Stimulated activated CD8-positive, alpha-beta memory T cell treated with anti-CD3 and anti-CD28 coated beads, Interleukin-7, amount 100 ng/mL, for 1 hour (primary cell): ENCODE data around the gene MUS81.
A peak's percentile ranks its signal among the peaks of the same experiment; 100 is the strongest.
"Not testable (repeated sequence)": the region's sequence is repeated elsewhere in the genome, so short reads cannot be mapped to it uniquely, and the experiment has no call there.

ENCODE experiments used
- DNase-seq, 2 donors: peaks; one replicate each; pipeline ENCODE4 v3.0.0-alpha.2; 2020; ENCODE audit warnings: low read depth in 2 of 2

Gene MUS81, protein sequence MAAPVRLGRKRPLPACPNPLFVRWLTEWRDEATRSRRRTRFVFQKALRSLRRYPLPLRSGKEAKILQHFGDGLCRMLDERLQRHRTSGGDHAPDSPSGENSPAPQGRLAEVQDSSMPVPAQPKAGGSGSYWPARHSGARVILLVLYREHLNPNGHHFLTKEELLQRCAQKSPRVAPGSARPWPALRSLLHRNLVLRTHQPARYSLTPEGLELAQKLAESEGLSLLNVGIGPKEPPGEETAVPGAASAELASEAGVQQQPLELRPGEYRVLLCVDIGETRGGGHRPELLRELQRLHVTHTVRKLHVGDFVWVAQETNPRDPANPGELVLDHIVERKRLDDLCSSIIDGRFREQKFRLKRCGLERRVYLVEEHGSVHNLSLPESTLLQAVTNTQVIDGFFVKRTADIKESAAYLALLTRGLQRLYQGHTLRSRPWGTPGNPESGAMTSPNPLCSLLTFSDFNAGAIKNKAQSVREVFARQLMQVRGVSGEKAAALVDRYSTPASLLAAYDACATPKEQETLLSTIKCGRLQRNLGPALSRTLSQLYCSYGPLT

DNA sequence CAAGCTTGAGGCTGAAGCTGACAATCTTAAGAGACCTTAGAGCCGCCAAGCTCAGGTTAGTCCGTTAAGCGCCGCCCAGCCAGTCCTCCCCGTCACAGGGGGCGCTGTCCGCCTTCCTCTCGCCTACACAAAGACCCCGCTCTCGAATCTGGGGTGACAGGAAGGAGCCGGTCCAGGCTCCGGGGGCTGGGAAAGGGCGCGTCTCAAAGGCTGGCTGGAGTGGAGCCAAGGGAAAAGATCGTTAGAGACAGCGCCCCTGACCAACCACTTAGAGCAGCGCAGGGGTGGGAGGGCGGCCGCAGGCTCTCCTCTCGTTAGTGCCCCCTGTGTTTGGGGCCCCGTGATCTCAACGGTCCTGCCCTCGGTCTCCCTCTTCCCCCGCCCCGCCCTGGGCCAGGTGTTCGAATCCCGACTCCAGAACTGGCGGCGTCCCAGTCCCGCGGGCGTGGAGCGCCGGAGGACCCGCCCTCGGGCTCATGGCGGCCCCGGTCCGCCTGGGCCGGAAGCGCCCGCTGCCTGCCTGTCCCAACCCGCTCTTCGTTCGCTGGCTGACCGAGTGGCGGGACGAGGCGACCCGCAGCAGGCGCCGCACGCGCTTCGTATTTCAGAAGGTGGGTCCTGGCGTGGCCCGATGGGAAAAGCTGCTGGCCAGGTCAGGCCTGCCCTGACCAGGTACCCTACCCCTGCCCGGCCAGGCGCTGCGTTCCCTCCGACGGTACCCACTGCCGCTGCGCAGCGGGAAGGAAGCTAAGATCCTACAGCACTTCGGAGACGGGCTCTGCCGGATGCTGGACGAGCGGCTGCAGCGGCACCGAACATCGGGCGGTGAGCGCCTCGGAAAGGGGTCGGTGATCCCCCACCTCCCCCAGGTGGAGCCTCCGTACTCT lies at the start of gene MUS81:
Gene MUS81 (plus strand): TSS at position 156 of the 887 bp plus-strand sequence. CDS start 321 bp downstream, at position 477.
- peak; percentile 95 to 96 for DNase-seq

DNA sequence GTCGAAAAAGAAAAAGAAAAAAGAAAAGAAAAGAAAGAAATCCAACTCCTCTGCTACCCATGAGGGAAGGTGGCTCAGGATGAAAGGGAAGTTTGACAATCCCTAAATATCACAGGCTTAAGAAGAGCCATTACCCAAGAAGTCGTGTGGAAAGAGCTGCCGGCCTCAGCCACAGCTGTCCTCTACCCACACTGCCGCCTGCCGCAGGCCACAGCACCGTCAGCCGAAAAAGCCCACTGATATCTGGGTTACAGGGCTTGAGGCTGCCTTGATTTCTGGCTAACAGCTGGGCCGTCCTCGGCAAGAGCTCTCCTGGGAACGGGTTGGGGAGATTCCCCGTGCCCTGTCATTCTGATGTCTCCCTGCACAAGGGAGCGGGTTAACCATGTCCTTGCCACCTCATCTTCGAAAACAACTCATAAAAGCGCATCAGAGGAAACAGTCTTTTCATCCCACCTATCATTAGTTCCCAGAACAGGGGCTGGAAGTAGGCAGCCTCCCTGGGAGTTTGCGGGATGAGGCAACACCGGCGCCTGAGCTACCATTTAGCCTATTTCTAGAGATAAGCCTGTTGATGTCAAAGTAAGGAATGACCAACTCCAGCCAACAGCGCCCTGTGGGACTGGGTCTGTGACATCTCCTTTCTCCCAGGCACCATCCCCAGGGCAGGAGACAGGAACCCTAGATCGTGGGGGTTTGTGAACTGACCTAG lies 48.3 kb upstream of the MUS81 start:
- DNase-seq = no peak

DNA sequence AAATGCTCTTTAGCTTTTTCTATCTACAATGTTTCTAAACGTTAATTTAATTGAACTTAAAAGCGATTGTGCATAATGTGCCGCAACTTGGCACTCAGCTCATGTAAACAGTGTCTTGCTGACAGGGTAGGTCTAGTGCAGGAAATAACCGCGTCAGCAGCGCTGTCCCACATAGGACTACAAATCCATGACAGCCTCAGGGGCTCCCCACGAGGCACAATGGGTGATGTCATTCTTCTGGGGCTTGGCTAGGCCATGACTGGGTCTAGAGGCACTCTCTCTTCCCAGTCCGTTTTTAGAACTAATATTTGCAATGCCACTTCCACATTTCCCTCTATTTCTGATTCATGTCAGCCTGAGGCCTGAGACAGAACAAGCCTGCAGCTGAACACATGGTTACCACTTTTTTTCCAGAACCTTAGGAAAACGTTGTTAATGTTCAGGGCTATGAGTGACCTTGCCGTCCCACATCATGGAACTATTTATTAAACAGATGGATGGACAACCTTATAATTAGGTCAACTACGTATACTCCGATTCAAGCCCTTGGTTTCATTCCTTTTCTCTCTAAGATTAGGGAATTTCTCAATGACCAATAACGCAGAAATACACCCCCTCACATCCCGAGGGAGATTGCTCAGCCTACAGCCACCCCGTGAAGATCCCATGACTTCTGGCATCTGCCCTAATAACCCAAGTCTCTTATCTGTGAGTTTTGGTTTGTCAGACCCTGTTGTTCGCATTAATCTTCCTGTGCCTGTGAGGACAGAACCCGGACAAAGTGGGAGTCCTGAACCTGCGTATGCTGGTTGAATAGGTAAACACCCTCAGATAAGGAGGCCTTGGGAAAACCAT lies 45.9 kb upstream of the MUS81 start:
- no peak for DNase-seq

DNA sequence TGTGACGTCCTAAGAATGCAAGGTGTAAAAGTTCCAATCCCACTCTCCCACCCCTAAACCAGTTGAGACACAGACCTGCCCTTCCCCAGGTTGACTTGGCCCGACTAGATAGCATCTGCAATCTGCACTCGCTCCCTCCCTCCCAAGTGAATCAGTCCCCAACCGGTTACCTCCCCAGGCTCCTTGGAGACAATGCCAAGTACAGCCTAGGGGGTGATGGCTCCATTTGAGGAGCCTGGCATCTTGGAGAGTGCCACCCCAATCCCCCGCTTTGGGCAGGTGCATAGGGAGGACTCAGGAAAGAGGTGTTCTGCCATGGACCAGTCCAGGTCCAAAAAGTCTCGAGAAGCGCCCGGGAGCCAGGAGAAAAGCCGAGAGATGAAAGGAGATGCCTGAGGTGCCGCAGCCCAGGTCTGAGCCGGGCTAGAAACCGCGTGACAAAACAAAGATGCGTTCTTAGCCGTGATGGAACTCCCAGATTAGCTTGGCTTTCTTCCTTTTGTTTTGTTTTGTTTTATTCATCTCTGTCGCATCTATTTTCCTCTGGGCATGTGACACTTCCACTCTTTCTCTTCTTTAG lies 45.2 kb upstream of the MUS81 start:
- no peak for DNase-seq

DNA sequence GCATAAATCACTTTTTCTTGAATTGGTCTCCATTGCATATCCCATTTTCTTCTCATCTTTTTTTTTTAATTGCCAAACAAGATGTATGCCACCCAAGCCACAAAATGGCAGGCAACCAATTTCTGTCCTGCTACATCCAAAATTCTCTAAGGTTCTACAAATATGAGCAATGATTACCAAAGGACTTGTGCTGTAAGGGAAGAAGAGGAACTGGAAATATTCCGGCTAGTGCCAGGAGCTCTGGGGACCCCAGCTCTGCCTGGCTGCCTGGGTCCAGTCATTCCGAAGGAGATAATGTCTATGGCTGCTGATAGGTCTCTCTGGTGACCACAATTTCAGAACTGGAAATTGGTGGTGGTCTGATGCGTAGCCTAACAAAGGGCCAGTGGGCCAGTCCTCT lies 43.5 kb upstream of the MUS81 start:
- no peak for DNase-seq

DNA sequence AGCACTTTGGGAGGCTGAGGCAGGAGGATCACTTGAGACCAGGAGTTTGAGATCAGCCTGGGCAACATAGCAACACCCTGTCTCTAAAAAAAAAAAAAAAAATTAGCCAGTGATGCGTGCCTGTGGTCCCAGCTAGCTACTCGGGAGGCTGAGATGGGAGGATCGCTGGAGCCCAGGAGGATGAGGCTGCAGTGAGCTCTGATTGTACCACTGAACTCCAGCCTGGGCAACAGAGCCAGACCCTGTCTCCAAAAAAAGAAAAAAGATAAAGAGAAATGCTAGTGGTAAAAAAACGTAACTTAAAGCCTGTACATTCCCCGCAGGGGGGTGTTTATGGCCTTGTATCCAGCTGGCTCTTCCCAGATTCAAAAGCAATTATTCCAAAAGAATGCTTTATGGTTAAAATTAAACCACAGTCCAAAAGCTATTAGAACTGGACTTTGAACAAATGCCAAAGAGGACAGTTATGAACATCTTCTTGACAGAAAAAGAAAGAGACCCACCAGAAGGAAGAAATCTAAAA lies 42.9 kb upstream of the MUS81 start:
- DNase-seq = no peak

DNA sequence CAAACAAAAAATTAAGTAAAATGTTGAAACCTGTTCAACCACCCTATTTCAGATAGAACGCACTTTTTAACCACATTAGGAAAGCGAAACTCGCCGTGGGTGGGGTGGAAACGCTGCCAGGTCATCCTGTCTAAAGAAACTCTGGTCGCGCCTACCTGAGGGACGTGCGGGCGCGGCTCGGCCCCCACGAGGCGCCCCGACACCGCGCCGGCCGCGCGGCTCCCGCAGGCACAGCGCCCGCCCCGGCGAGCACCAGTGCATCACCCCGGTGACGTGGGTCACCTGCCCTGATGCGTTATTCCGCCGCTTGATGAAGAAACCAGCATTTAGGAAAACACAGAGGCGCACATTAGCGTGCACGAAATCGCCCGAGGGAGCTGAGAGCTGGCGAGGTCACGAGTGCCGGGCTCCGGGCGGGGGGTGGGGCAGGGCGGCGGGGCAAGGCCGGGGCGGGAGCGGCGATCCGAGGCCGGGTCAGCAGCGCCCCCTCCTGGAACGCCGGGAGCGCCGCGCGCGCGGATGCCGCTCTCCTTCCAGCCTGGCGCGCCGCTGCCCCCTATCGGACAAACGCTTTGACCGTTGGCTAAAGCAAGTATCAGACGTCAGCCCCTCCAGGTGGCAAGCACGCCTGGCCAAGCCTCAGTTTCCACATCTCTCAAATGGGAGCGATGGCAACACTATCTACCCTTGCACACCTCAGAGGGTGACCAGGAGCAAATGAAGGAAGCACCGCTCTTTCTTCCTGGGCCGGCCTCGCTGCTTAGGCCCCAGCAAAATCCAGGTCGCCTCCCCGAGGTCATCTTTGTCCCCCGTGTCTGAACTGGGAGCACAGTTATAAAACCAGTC lies 42.2 kb upstream of the MUS81 start:
- DNase-seq = peak; percentile 87 to 95

DNA sequence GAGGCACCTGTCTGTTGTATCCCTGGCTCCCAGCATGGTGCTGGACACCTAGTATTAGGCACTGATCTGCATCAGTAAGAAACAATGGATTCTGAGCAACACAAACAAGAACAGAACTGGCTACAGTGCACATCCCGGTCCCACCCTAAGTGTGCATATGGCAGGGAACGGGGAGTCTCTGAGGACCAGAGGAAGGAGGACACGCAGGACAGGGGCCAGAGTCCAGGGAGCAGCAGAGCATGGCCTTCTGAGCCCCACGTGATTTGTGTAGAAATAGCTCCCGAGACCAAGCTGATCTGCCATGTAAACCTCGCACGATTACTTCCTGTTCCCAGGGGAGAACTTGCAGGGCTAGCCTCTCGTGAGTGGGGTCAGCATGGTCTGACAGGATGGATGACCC lies 39.1 kb upstream of the MUS81 start:
- no peak for DNase-seq

DNA sequence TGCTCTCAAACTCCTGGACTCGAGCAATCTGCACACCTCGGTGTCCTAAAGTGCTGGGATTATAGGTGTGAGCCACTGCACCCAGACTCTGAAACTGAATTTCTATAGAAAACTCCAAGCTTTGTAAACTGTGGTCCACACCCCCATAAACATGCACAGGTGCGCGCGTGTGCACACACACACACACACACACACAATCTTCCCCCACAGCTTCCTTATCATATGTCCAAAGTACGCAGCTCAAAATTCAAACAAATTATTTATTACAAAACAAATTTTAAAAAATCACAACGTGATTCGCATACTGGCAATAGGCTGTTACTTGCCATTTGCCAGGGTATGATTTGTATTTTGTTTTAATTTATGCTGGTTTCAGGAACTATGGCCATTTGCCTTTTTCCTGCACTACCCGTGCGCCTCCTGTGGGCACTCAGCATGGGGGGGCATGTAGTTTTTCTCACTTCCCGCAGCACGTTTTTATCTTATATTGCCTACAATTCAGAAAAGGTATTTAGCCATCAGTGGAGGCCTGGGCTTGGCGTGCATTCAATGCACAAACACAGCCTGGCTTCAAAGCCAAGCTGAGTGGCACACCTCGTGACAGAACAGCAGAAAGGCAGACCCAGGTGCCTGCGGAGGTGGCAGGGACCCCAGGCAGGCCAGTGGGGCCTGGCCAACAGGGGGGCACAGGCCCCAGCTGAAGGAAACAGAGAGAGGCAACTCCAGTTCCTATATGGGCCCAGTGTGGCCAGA lies 37.3 kb upstream of the MUS81 start:
- DNase-seq = no peak

DNA sequence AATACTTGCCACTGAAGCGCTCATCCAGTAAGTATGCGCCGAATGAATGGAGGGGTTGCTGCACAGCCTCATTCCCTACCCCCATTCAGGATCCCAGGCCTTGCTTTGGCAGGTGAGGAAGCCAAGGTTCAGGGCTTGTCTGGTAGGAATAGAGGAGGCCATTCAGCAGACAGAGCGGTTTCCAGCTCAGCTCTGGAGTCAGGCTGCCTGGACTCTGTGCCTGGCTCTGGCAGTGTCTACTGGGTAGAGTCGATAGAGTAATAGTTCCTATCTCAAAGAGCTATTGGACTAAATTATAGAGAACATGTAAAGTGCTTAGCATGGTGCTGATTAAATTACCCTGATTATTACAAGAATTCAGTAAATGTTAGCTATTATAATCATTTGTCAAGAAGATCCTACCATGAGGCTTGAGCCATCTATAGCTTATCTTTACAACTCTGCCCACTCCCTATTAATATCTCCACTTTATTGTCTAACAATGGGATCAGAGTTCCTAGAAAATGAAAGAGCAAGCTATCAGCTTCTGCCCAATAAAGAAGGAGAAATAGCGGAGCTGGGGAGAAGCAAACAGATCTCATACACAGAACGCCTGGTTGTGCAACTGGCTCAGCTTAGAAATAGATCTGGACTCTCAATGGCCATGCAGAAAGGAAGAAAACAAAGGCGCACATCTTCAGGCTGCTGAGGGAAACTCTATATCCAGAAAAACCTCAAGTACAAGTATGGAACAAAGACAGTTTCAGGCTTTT lies 33.1 kb upstream of the MUS81 start:
- DNase-seq = no peak

DNA sequence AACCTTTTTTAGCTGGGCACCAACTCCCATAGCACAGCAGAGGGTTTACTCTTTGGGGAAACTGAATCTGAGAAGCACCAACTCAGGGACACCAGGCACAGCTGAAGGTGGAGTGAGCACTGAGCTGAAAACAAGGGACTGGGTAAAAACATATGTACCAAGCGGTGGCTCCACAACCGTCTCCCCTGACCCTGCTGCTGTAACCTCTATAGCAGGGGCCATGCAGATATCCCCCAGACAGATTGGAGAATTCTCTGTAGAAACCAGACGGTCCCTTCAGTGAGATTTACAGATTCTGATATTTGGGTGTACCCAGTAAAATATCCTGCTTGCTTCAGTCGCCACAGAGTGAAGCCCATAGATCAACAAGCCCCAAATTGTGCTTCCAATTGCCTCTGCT lies 30.8 kb upstream of the MUS81 start:
- DNase-seq = no peak

DNA sequence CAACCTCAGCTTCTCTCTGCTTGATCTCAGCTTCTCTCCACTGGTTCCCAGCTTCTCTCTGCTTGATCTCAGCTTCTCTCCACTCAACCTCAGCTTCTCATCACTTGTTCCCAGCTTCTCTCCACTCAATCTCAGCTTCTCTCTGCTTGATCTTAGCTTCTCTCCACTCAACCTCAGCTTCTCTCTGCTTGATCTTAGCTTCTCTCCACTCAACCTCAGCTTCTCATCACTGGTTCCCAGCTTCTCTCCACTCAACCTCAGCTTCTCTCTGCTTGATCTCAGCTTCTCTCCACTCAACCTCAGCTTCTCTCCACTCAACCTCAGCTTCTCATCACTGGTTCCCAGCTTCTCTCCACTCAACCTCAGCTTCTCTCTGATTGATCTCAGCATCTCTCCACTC lies 28.0 kb upstream of the MUS81 start:
- not testable (repeated sequence) for DNase-seq

DNA sequence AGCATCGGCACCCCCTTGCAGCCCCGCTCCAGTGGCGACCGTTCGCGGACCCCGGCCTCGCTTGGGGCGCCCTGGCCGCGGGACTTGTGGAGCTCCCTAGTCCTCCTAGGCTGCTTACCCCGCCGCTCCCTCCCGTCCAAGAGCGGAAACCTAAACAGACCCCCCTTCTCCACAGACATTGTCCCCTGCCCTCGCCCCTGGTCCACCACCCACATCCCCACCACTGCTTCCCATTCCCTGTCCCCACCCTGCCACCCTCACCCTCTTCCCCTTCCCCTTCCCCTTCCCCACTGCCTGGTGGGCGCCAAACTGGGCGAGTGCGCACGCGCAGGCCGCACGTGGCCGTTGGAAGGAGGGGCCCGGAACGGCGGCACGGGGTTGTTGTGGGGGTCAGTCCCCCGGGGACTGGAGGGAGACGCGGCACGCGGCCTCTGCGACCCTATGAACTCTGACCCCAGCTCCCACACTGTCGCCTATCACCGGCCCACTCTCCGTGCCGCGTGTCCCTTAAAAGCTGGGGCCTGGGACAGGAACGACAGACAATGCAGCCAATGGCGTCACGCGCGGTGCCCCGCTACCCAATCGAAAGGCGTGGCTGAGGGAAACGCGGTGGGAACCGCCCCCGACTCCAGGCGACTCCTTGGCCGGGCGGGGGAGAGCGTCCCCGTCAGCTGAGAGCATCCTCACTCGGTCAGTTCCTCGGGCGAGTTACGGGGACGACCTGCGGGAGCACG lies 26.8 kb upstream of the MUS81 start, which contains the start of gene SNX32:
Gene SNX32 (plus strand): TSS at position 667 of the 734 bp plus-strand sequence. CDS start 103 bp downstream, outside the sequence.
- peak; percentile 88 to 89 for DNase-seq

DNA sequence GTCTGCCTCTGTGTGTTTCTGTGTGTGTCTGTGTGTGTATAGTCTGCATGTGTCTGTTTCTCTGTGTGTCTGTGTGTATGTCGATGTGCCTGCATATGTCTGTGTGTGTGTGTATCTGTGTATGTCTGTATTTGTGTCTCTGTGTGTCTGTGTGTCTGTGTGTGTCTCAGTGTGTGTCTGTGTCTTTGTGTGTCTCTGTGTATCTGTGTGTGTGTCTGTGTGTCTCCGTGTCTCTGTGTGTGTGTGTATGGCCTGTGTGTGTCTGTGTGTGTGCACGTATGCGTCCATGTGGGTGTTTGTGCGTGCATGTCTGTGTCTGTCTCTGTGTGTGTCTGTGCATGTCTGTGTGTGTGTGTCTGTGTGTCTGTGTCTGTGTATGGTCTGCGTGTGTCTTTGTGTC lies 26.0 kb upstream of the MUS81 start:
- no peak for DNase-seq

DNA sequence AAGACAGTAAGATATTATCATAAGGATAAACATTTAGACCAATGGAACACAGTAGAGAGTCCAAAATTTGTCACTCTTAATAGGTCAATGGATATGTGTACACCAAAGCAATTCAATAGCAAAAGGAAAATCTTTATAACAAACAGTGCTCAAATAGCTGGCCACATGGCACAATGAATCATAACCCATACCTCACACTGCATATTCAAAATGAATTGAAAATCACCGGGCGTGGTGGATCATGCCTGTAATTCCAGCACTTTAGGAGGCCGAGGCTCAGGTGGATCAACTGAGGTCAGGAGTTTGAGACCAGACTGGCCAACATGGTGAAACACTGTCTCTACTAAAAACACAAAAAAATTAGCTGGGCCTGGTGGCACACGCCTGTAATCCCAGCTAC lies 18.1 kb upstream of the MUS81 start:
- no peak for DNase-seq

DNA sequence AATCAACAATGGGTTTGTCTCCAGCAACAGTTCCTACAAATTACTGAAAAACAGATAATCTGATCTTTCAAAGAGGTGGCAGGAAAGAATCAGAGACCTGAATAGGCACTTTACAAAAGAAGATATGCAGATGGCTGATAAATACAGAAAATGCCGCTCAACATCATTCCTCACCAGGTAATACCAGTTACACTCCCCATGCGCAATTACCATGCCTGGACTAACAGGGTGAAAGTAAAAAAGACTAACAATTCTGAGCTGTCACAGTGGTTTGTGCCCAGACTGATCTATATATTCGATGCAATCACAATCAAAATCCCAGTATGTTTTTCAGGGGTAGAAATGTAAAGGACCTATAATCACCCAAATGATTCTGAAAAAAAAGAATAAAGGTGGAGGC lies 16.4 kb upstream of the MUS81 start:
- DNase-seq = no peak

DNA sequence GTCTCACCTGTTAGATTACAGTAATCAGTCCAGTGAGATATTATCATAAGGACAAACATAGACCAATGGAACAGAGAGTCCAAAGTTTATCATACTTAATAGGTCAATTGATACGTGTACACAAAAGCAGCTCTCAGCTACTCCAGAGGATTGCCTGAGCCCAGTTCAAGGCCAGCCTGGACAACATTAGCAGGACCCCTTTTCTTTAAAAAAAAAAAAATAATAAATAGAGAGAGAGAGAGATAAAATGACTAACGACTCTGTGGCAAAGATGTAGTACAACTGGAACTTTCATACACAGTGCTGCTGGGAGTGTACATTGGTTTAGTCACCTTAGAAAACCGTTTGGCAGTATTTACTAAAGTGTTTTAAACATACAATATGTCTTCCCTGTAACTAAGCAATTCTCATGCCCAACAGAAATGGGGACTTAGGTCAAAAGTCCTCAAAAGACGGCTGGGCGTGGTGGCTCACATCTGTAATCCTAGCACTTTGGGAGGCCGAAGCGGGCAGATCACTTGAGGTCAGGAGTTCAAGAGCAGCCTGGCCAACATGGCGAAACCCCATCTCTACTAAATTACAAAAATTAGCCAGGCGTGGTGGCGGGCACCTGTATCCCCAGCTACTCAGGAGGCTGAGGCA lies 15.9 kb upstream of the MUS81 start:
- no peak for DNase-seq
